ENCODE measurements around the gene SCEL.

DNA sequence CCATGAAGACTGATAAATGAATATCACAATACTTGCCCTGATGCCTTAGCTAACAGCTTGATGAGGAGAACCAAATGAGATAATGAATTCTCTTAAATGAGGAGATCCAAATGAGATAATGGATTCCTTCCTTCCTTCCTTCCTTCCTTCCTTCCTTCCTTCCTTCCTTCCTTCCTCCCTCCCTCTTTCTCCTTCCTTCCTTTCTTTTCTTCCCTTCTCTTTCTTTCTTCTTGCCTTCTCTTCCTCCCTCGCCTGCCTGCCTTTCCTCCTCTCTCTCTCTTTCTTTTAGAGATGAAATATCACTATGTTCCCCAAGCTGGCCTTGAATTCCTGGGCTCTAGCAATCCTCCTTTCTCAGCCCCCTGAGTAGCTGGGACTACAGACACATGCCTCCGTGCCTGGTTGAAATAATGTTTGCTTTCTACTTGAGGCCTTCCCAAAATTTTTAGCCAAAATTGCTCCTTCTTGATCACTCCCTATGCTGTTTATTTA lies 158.0 kb downstream of the SCEL start:
- TF ChIP-seq POLR2A (IDR thresholded peaks at IDR 0.05; ENCODE audit: low read length) (no peak), GATA1 (IDR thresholded peaks at IDR 0.05; ENCODE audit: low read depth, low read length) (no peak)
